HG02970 (cell line): Measurements from ENCODE around the gene CMTR2.
"Not testable (repeated sequence)": the region's sequence is repeated elsewhere in the genome, so short reads cannot be mapped to it uniquely, and the experiment has no call there.

Experiments
- ATAC-seq: cut with Tn5 transposase; IDR thresholded peaks from one replicate; pipeline ENCODE4 v1.9.1; 2021; ENCODE audit warnings: mild to moderate bottlenecking, moderate library complexity, moderate number of reproducible peaks; ENCODE audit not compliant: unreplicated experiment, low FRiP score

The CMTR2 gene, protein sequence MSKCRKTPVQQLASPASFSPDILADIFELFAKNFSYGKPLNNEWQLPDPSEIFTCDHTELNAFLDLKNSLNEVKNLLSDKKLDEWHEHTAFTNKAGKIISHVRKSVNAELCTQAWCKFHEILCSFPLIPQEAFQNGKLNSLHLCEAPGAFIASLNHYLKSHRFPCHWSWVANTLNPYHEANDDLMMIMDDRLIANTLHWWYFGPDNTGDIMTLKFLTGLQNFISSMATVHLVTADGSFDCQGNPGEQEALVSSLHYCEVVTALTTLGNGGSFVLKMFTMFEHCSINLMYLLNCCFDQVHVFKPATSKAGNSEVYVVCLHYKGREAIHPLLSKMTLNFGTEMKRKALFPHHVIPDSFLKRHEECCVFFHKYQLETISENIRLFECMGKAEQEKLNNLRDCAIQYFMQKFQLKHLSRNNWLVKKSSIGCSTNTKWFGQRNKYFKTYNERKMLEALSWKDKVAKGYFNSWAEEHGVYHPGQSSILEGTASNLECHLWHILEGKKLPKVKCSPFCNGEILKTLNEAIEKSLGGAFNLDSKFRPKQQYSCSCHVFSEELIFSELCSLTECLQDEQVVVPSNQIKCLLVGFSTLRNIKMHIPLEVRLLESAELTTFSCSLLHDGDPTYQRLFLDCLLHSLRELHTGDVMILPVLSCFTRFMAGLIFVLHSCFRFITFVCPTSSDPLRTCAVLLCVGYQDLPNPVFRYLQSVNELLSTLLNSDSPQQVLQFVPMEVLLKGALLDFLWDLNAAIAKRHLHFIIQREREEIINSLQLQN

DNA sequence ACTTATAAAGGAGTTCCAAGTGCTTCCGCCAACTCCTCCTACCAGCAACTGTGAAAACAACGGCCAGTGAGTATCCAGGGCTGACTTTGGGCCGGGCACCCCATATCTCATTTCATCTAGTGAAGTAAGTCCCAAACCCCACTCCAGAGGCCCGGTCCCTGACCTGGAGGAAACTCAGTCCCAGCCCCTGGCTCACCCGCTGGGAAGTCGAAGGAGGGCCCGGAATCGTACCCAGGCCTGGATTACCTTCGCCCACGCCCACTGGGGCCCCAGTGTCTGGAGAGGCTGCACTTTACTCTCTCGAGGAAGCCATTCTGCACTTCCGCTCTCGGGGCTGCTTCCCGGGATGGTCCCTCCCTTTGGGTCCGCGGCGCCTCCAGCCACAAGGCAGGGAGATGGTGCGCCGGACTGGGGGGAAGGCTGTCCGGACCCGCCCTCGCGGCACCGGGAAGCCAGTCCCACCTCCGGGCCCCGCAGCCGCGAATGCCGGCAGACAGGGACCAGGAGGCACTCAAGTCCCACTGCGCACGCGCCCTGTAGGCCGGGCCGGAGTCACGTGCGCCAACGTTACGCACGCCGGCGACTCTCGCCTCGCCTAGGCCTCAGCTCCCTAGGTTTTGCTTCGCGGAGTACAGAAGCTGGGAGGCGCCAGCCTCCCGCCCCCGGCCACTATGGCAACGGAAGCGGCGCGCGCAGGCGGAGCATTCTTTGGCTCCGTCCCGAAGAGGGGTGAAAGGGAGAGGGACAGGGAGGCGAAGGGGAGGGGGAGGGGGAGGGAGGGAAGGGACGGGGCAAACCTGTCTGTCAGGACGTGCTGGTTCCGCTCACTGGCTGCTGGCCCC is at the start of gene CMTR2:
CMTR2 (minus strand) TSS at position 513 of the 842 bp plus-strand sequence. CDS start 3,482 bp downstream, outside the sequence.
- ATAC-seq: peak; percentile 92

- ATAC-seq: no peak
Observed at GRCh38 chr16:71338632-71339031, 49.4 kb upstream of the CMTR2 start.

DNA sequence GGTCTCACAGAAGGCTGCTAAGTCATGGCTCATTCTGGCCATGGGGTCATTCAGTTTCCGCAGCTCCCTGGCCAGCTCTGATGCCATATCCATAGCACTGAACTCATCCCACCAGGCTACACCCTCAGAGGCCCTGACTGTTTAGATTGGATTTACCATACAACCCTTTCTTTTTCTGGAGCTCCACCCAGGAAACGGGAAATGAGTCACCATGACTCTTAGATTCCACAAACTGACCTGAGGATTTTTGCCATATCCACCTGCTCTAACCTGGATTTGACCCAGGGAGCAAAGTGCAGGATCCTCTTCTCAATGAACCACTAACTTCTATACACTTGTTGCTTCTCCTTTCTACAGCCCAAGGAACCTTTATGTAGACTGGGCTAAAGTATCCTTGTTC is 49.0 kb upstream of the CMTR2 start:
- no peak for ATAC-seq

DNA sequence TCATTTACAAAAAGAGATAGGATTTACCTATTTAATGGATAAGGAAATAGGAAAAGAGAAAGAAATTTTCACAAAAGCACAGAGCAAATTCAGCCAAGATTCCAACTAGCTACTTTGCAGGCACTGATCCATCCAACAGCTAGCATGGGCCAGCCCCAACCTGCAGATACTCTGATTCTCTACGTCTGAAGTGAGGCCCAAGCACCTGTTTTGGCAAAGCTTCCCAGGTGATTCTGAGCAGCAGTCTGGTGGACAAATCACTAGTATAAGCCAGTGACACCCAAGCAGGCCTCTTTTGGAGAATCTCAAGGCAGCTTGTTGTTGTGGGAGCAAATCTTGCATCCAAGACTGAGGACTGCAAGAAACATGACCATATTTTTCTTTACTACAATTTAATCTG is 48.4 kb upstream of the CMTR2 start:
- ATAC-seq: no peak

GRCh38 chr16:71328151-71328550 is 38.9 kb upstream of the CMTR2 start:
- no peak for ATAC-seq

- no peak for ATAC-seq
Observed at GRCh38 chr16:71327720-71328119, 38.5 kb upstream of the CMTR2 start.

- no peak for ATAC-seq
Observed at GRCh38 chr16:71319999-71320398, 30.8 kb upstream of the CMTR2 start.

DNA sequence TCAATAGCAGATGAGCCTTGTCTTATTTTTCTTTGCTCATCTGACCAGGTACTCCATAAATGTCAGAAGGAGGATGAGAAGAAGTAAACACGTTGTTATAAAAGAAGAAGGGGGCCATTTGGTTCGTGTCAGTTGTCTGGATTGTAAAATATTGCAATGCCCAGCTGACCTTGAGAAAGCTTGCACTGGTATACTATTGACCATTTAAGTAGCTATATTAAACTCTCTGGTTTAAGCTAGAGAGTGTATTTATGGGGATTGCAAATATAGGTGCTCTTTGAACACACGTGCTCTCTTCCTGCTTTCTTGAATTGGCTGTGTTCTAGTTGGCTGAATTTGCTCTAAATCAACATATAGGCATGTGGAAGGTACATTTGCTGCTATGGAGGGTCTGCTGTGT is 26.1 kb upstream of the CMTR2 start:
- no peak for ATAC-seq

DNA sequence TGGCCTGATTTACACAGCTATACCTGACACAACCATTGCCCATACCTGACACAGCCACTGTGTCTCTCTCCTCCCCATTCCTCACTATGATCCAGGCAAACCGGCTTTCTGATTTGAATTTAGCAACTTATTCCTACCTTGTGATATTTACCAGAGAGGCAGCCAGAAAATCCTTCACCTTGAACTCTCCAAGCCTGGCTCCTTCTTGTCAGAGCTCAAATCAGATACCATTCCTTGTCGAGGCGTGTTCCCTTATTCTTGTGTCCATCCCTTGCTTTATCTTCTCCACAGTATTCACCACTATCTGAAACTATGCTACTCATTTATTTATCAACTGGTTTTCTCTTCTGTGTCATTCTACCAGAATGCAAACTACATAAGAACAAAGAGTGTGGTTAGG is 24.4 kb upstream of the CMTR2 start:
- not testable (repeated sequence) for ATAC-seq

DNA sequence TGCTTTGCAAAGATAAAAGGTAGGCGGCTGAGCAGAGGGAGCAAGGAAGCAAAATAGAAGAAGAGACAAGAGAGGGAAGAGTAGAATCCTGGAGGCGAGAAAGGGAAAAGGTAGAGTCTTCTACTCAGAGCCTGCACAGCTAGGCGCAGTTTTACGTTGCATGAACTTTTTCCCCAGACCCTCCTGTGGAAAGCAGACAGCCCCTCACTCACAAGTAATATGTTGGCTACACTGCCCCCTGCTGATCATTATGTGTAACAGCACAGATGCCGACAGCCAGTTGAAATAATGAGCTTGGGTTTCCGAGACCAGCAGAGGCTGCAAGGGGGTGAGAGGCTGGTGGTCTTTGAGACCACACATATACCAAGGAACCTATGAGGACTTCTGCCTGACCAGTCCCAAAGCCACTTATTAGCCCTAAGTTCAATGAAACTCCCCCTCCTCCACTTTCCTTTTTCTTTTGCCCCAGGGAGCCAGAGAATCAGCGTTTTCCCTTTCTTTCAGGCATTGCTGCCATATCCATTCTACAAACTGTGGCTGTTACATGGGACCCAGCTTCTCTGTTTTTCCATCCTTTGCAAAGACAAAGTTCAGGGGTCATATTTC is 22.5 kb upstream of the CMTR2 start:
- no peak for ATAC-seq

DNA sequence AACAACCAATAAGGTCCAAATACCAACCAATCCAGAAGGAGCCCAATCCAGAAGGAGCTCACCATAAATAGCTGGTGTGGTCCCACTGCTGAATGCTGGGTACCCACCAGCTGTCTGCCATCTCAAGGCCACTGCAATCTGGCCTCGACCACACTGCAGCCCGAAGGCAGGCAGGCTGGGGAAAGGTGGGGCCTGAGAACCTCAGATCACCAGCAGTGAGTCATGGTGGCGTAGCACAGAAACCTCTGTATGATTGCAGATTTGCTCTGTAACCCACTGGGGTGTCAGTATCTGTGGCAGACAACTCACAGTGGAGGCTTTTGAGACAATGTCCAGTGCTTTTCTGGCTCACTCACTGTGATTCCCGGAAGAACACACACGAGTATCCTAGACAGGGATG is 14.7 kb upstream of the CMTR2 start:
- no peak for ATAC-seq

GRCh38 chr16:71297341-71297634 is 8.1 kb upstream of the CMTR2 start:
- ATAC-seq: no peak

DNA sequence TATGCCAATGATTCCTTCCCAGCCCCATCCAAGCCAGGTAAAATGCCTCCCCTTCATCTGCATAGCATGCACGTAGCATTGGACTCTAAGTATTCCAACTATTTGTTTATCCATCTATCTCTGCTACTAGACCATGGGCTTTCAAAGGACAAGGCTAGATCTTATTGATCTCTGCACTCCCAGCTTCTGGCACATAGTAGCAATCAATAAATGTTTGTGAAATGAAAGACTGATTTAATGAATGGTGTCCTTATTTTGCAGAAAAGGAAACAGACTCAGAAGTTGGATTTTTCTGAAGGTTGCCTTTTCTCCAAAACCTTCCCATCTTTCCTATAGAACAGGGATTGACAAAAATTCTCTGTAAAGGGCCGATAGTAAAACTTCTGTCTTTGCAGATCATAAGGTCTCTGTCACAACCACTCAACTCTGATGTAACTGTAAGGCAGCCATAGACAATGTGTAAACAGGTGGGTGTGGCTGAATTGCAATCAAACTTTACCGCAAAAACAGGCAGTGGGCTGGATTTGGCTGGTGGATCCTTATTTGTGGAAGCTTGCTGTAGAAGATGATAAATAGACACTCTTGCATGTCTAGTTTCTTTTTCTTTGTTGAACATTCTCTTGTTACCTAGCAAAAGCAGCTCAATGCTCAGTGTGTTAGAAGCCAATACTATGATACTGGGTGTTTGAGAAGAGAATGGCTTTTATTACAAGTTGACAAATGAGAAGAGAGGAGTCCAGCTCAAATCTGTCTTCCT is 7.6 kb upstream of the CMTR2 start:
- ATAC-seq: no peak

- no peak for ATAC-seq
Observed at GRCh38 chr16:71295950-71296349, 6.7 kb upstream of the CMTR2 start.

GRCh38 chr16:71293919-71294318 is 4.7 kb upstream of the CMTR2 start:
- no peak for ATAC-seq

DNA sequence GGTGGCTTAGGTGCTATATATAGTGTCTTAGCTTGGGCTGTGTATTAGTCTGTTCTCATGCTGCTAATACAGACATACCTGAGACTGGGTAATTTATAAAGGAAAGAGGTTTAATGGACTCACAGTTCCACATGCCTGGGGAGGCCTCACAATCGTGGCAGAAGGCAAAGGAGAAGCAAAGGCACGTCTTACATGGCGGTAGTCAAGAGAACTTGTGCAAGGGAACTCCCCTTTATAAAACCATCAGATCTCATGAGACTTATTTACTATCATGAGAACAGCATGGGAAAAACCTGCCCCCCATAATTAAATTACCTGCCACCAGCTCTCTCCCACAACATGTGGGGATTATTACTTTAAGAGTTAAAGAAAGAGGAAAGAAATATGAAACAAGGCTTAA is 2.9 kb upstream of the CMTR2 start:
- not testable (repeated sequence) for ATAC-seq

- no peak for ATAC-seq
Observed at GRCh38 chr16:71289732-71290062, 495 bp upstream of the CMTR2 start.

DNA sequence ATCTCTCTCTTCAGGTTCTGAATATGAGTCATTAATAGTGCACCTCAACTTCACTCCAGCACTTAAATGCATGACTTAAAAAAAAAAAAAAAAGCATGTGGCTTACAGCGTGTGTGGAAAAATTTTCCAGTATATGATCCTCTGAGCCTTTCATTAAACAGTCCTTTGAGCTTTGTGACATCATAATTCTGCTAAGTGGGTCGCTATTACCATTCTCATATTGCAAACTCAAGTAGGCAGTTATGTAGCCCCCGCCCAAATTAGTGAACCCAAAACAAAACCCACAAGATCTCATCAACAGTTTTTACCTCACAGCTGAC is 672 bp downstream of the CMTR2 start:
- no peak for ATAC-seq

- ATAC-seq: no peak
Observed at GRCh38 chr16:71287911-71288310, 1.3 kb downstream of the CMTR2 start.

GRCh38 chr16:71287454-71287853 is 1.7 kb downstream of the CMTR2 start:
- no peak for ATAC-seq
